Memory B cell (primary cell): ENCODE data around the gene KPTN.
"Not testable (repeated sequence)": the region's sequence is repeated elsewhere in the genome, so short reads cannot be mapped to it uniquely, and the experiment has no call there.

Experiments used
- ATAC-seq: fragments of 150-1000 bp; cut with Tn5 transposase; 2 replicates; pipeline ENCODE4 v1.10.0; 2021; ENCODE audit warnings: low read depth, mild to moderate bottlenecking, moderate library complexity
- DNase-seq, 2 donors: peaks; one replicate each; pipeline ENCODE4 v3.0.0; 2022; ENCODE audit warnings: low spot score in 2 of 2
- H3K27ac Mint-ChIP-seq: one replicate; pipeline ENCODE4 v1.8.0; 2022; ENCODE audit warnings: mild to moderate bottlenecking, moderate library complexity, mixed read lengths
- H3K27me3 Mint-ChIP-seq: one replicate; pipeline ENCODE4 v1.8.0; 2022; ENCODE audit warnings: mixed read lengths
- H3K36me3 Mint-ChIP-seq: one replicate; pipeline ENCODE4 v1.8.0; 2022; ENCODE audit warnings: mild to moderate bottlenecking, mixed read lengths
- H3K4me1 Mint-ChIP-seq: one replicate; pipeline ENCODE4 v1.8.0; 2022; ENCODE audit warnings: mixed read lengths
- H3K4me3 Mint-ChIP-seq: one replicate; pipeline ENCODE4 v1.8.0; 2022; ENCODE audit warnings: mild to moderate bottlenecking, moderate library complexity, mixed read lengths
- H3K9me3 Mint-ChIP-seq: one replicate; pipeline ENCODE4 v1.8.0; 2022; ENCODE audit warnings: mixed read lengths

The KPTN gene

GRCh38 chr19:47490847-47491246 is 6.8 kb upstream of the KPTN start:
- ATAC-seq: peak; percentile 23
- H3K36me3 Mint-ChIP-seq: peaks cover 12% of the 10 kb centered on the region

GRCh38 chr19:47490031-47490430 is 6.0 kb upstream of the KPTN start:
- Mint-ChIP-seq H3K9me3 (no peaks in the 10 kb centered on the region), H3K4me1 (peaks cover 15% of the 10 kb centered on the region), H3K27ac (peak overlapping the region; percentile 26), H3K27me3 (no peaks in the 10 kb centered on the region), H3K4me3 (no peak overlapping the region), H3K36me3 (peaks cover 12% of the 10 kb centered on the region)
- DNase-seq (no peak), ATAC-seq (no peak)

More at GRCh38 chr19:47490847-47491246, 6.8 kb upstream of the KPTN start:
- Mint-ChIP-seq H3K27ac (no peak overlapping the region), H3K4me3 (no peak overlapping the region), H3K27me3 (no peaks in the 10 kb centered on the region), H3K9me3 (no peaks in the 10 kb centered on the region), H3K4me1 (peaks cover 9% of the 10 kb centered on the region)
- DNase-seq: no peak

- DNase-seq: no peak
- H3K4me3 Mint-ChIP-seq: no peak overlapping the region
- H3K27ac Mint-ChIP-seq: peak overlapping the region; percentile 26
- H3K9me3 Mint-ChIP-seq: no peaks in the 10 kb centered on the region
- peaks cover 17% of the 10 kb centered on the region for H3K4me1 Mint-ChIP-seq
- peaks cover 12% of the 10 kb centered on the region for H3K36me3 Mint-ChIP-seq
- ATAC-seq: no peak
- H3K27me3 Mint-ChIP-seq: no peaks in the 10 kb centered on the region
Measured at GRCh38 chr19:47489072-47489914, 5.3 kb upstream of the KPTN start.

GRCh38 chr19:47487551-47488515 is 3.8 kb upstream of the KPTN start:
- Mint-ChIP-seq H3K9me3 (no peaks in the 10 kb centered on the region), H3K27ac (peak overlapping the region; percentile 35)
- no peak for ATAC-seq

GRCh38 chr19:47486900-47487299 is 2.9 kb upstream of the KPTN start:
- Mint-ChIP-seq H3K4me1 (peaks cover 20% of the 10 kb centered on the region), H3K36me3 (peaks cover 7% of the 10 kb centered on the region), H3K9me3 (no peaks in the 10 kb centered on the region), H3K4me3 (no peak overlapping the region), H3K27me3 (no peaks in the 10 kb centered on the region), H3K27ac (no peak overlapping the region)
- ATAC-seq (no peak), DNase-seq (no peak)

More at GRCh38 chr19:47487551-47488515, 3.8 kb upstream of the KPTN start:
- H3K4me3 Mint-ChIP-seq: no peak overlapping the region
- H3K4me1 Mint-ChIP-seq: peaks cover 20% of the 10 kb centered on the region
- peaks cover 7% of the 10 kb centered on the region for H3K36me3 Mint-ChIP-seq
- no peak for DNase-seq
- no peaks in the 10 kb centered on the region for H3K27me3 Mint-ChIP-seq

- DNase-seq, H3K27ac Mint-ChIP-seq, H3K36me3 Mint-ChIP-seq, ATAC-seq, H3K4me3 Mint-ChIP-seq, H3K9me3 Mint-ChIP-seq, H3K27me3 Mint-ChIP-seq: not testable (repeated sequence)
- H3K4me1 Mint-ChIP-seq: peaks cover 20% of the 10 kb centered on the region
Measured at GRCh38 chr19:47486220-47486619, 2.2 kb upstream of the KPTN start.

- Mint-ChIP-seq H3K9me3 (no peaks in the 10 kb centered on the region), H3K27me3 (no peaks in the 10 kb centered on the region), H3K4me1 (peaks cover 21% of the 10 kb centered on the region), H3K36me3 (peaks cover 5% of the 10 kb centered on the region), H3K27ac (peak overlapping the region; percentile 92), H3K4me3 (peak overlapping the region; percentile 93)
- ATAC-seq (no peak), DNase-seq (no peak)
Measured at GRCh38 chr19:47485210-47485609, 1.2 kb upstream of the KPTN start.

- Mint-ChIP-seq H3K36me3 (peaks cover 2% of the 10 kb centered on the region), H3K4me1 (peaks cover 17% of the 10 kb centered on the region), H3K9me3 (no peaks in the 10 kb centered on the region), H3K4me3 (peak overlapping the region; percentile 11), H3K27ac (no peak overlapping the region), H3K27me3 (no peaks in the 10 kb centered on the region)
- ATAC-seq (no peak), DNase-seq (no peak)
Measured at GRCh38 chr19:47483200-47483599, 819 bp downstream of the KPTN start.

- ATAC-seq (no peak), DNase-seq (no peak)
- Mint-ChIP-seq H3K27me3 (no peaks in the 10 kb centered on the region), H3K9me3 (no peaks in the 10 kb centered on the region), H3K27ac (no peak overlapping the region), H3K4me1 (peaks cover 16% of the 10 kb centered on the region), H3K36me3 (peaks cover 2% of the 10 kb centered on the region), H3K4me3 (no peak overlapping the region)
Measured at GRCh38 chr19:47481460-47482052, 2.5 kb downstream of the KPTN start.

- no peak for DNase-seq
- H3K9me3 Mint-ChIP-seq: no peaks in the 10 kb centered on the region
- peaks cover 2% of the 10 kb centered on the region for H3K36me3 Mint-ChIP-seq
- no peak overlapping the region for H3K4me3 Mint-ChIP-seq
- peaks cover 13% of the 10 kb centered on the region for H3K4me1 Mint-ChIP-seq
- no peak for ATAC-seq
- H3K27ac Mint-ChIP-seq: no peak overlapping the region
- H3K27me3 Mint-ChIP-seq: no peaks in the 10 kb centered on the region
Measured at GRCh38 chr19:47480658-47481057, 3.4 kb downstream of the KPTN start.

- Mint-ChIP-seq H3K27ac (no peak overlapping the region), H3K9me3 (no peaks in the 10 kb centered on the region), H3K4me1 (peaks cover 6% of the 10 kb centered on the region)
Measured at GRCh38 chr19:47479701-47480503, 4.1 kb downstream of the KPTN start.

GRCh38 chr19:47476438-47476972 is 7.5 kb downstream of the KPTN start:
- no peaks in the 10 kb centered on the region for H3K9me3 Mint-ChIP-seq
- ATAC-seq (no peak), DNase-seq (no peak)
- H3K4me1 Mint-ChIP-seq: peaks cover 4% of the 10 kb centered on the region
- no peak overlapping the region for H3K27ac Mint-ChIP-seq
- peaks cover 5% of the 10 kb centered on the region for H3K36me3 Mint-ChIP-seq
- no peak overlapping the region for H3K4me3 Mint-ChIP-seq
- peaks cover 4% of the 10 kb centered on the region for H3K27me3 Mint-ChIP-seq

More at GRCh38 chr19:47479701-47480503, 4.1 kb downstream of the KPTN start:
- no peak for DNase-seq
- H3K27me3 Mint-ChIP-seq: no peaks in the 10 kb centered on the region
- H3K4me3 Mint-ChIP-seq: no peak overlapping the region
- no peak for ATAC-seq
- H3K36me3 Mint-ChIP-seq: peaks cover 5% of the 10 kb centered on the region

GRCh38 chr19:47475465-47475864 is 8.6 kb downstream of the KPTN start:
- DNase-seq (no peak), ATAC-seq (no peak)
- peaks cover 10% of the 10 kb centered on the region for H3K4me1 Mint-ChIP-seq
- H3K36me3 Mint-ChIP-seq: peaks cover 6% of the 10 kb centered on the region
- H3K9me3 Mint-ChIP-seq: no peaks in the 10 kb centered on the region
- H3K27ac Mint-ChIP-seq: no peak overlapping the region
- peaks cover 13% of the 10 kb centered on the region for H3K27me3 Mint-ChIP-seq
- H3K4me3 Mint-ChIP-seq: no peak overlapping the region
